Measurements from ENCODE around the gene RNF182. TPM values are rescaled to one million over a fixed set of nuclear protein-coding genes. Genes with fewer than 3 reads are reported as not detected.
"Not testable (repeated sequence)": the region's sequence is repeated elsewhere in the genome, so short reads cannot be mapped to it uniquely, and the experiment has no call there.

The RNF182 gene
- total RNA-seq, result 6.1 TPM
- long read RNA-seq, transcript RNF182-204 (3 exons, 3,706 nt), result major isoform, 5 of 17 reads
- long read RNA-seq, transcript RNF182-201 (2 exons, 826 nt), result major isoform, 5 of 17 reads
- long read RNA-seq, partial matches to known transcripts, result 4 of 17 reads
- long read RNA-seq, other reads (novel, unspliced or antisense), result 2 of 17 reads

GRCh38 chr6:13924949-13925881, at the start of gene RNF182:
RNF182 (plus strand) TSS chr6:13924952; CDS start chr6:13977120, 52,168 bp downstream.
- H3K9me3 ChIP-seq, result no peaks in the 10 kb centered on the region
- TF ChIP-seq CTCF (IDR thresholded peaks at IDR 0.05), result no peak
- no peak for DNase-seq
- H3K36me3 ChIP-seq, result no peaks in the 10 kb centered on the region
- H3K27me3 ChIP-seq, result peaks cover 52% of the 10 kb centered on the region
- no peaks in the 10 kb centered on the region for H3K4me1 ChIP-seq
- peak; percentile 89 for ATAC-seq
- peak within 1 kb of the TSS; percentile 56 for H3K27ac ChIP-seq
- H3K4me3 ChIP-seq, result peak within 1 kb of the TSS; percentile 48
- intact Hi-C loops (cut with DNase I), result no loop called here

- intact Hi-C loops (cut with DNase I), result no loop called here
- no peak for DNase-seq
- H3K27me3 ChIP-seq, result no peaks in the 10 kb centered on the region
- H3K4me3 ChIP-seq, result no peak overlapping the region
- TF ChIP-seq CTCF (IDR thresholded peaks at IDR 0.05), result no peak
- ATAC-seq, result peak; percentile 2
- H3K36me3 ChIP-seq, result no peaks in the 10 kb centered on the region
- H3K4me1 ChIP-seq, result peaks cover 5% of the 10 kb centered on the region
- no peak overlapping the region for H3K27ac ChIP-seq
- no peaks in the 10 kb centered on the region for H3K9me3 ChIP-seq
Observed at GRCh38 chr6:13877051-13877450, 47.7 kb upstream of the RNF182 start.

GRCh38 chr6:13880061-13880663, 44.6 kb upstream of the RNF182 start:
- H3K27ac ChIP-seq; H3K36me3 ChIP-seq; intact Hi-C loops (cut with DNase I); H3K4me1 ChIP-seq; H3K9me3 ChIP-seq; H3K4me3 ChIP-seq; H3K27me3 ChIP-seq: not testable (repeated sequence)
- DNase-seq (peak; percentile 79), ATAC-seq (peak; percentile 40)

DNA sequence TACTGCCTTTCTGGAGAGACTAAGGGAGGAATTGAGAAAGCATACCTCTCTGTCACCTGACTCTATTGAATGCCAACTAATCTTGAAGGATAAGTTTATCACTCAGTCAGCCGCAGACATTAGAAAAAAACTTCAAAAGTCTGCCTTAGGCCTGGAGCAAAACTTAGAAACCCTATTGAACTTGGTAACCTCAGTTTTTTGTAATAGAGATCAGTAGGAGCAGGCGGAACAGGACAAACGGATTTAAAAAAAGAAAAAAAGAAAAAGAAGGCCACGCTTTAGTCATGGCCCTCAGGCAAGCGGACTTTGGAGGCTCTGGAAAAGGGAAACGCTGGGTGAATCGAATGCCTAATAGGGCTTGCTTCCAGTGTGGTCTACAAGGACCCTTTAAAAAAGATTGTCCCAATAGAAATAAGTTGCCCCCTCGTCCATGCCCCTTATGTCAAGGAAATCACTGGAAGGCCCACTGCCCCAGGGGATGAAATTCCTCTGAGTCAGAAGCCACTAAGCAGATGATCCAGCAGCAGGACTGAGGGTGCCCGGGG, 43.1 kb upstream of the RNF182 start:
- DNase-seq (no peak), ATAC-seq (no peak)
- no peak for TF ChIP-seq CTCF (IDR thresholded peaks at IDR 0.05)
- H3K4me3 ChIP-seq, result no peak overlapping the region
- H3K27me3 ChIP-seq, result no peaks in the 10 kb centered on the region
- intact Hi-C loops (cut with DNase I), result no loop called here
- H3K36me3 ChIP-seq, result no peaks in the 10 kb centered on the region
- no peaks in the 10 kb centered on the region for H3K4me1 ChIP-seq
- H3K27ac ChIP-seq, result no peak overlapping the region
- no peaks in the 10 kb centered on the region for H3K9me3 ChIP-seq

DNA sequence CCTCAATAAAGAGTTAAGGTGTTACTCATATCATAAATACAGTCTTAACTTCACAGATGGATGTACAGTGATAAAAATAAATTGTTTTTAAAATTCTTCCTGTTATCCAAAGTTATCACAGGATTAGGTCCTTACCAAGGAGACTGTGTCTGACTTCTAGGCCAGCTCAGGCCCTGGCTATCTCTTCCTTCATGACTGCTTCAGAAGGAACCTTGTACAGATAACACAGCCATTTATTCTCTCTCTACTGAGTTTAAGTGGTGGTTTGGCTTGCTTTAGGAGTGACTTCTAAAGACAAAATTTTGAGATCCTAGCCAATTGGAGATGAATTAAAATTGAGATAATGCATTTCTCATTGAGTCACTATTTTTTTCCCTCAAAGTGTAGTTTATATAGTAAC, 40.8 kb upstream of the RNF182 start:
- intact Hi-C loops (cut with DNase I), result no loop called here
- no peaks in the 10 kb centered on the region for H3K27me3 ChIP-seq
- no peak overlapping the region for H3K27ac ChIP-seq
- TF ChIP-seq CTCF (IDR thresholded peaks at IDR 0.05), result no peak
- H3K9me3 ChIP-seq, result no peaks in the 10 kb centered on the region
- DNase-seq (no peak), ATAC-seq (no peak)
- H3K4me1 ChIP-seq, result no peaks in the 10 kb centered on the region
- no peaks in the 10 kb centered on the region for H3K36me3 ChIP-seq
- no peak overlapping the region for H3K4me3 ChIP-seq

DNA sequence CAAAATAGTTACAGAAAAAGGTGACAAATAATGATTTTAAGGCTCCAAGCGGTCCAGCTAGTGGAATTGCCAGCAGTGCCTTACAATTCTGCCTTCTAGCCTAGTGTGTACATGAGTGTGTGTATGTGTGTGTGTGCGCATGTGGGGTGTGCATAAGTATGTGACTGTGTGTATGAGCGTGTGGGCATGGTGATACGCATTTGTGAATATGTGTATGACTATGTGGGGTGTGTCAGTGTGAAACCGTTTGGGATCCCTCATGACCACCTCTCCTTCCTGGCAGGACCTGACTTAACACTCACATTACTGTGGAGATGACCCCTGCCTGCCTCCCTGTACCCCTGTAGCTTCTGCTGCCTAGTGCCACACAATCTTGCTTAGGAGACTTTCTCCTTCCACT, 40.4 kb upstream of the RNF182 start:
- H3K36me3 ChIP-seq, result no peaks in the 10 kb centered on the region
- no peaks in the 10 kb centered on the region for H3K9me3 ChIP-seq
- no peak overlapping the region for H3K27ac ChIP-seq
- ATAC-seq, result no peak
- no peak overlapping the region for H3K4me3 ChIP-seq
- no peak for DNase-seq
- no peaks in the 10 kb centered on the region for H3K27me3 ChIP-seq
- no peak for TF ChIP-seq CTCF (IDR thresholded peaks at IDR 0.05)
- no peaks in the 10 kb centered on the region for H3K4me1 ChIP-seq
- intact Hi-C loops (cut with DNase I), result no loop called here
